Measurements from ENCODE around the gene PHKB. TPM values are rescaled to one million over a fixed set of nuclear protein-coding genes. Genes with fewer than 3 reads are reported as not detected.
"Not testable (repeated sequence)": the region's sequence is repeated elsewhere in the genome, so short reads cannot be mapped to it uniquely, and the experiment has no call there.

The PHKB gene
- total RNA-seq, 1 donor from 2014 or later: 49.6 TPM

DNA sequence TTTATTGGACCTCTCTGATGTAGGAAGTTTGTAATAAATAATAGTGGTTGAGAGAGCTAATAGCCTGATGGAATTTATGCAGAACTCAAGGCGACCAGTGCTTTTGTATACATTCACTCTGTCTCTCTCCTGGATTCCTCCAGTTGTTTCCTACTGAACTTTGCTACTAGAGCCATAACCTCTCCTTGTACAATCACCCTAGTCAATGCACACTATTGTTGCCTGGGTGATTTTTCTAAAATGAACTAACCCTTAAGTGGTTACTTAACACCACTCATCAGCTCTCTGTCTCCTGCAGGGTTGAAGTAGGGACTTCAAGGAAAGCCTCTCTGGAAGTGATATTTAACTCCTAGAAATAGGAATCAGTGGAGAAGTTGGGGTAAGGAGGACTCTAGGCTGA lies 9.7 kb downstream of the PHKB start:
- no peak for FAIRE-seq
- no peak overlapping the region for H3K27ac ChIP-seq (ENCODE audit: low read depth, low read length)
- H3K4me1 Mint-ChIP-seq (ENCODE audit: low read depth, unreplicated experiment): peaks cover 9% of the 10 kb centered on the region

DNA sequence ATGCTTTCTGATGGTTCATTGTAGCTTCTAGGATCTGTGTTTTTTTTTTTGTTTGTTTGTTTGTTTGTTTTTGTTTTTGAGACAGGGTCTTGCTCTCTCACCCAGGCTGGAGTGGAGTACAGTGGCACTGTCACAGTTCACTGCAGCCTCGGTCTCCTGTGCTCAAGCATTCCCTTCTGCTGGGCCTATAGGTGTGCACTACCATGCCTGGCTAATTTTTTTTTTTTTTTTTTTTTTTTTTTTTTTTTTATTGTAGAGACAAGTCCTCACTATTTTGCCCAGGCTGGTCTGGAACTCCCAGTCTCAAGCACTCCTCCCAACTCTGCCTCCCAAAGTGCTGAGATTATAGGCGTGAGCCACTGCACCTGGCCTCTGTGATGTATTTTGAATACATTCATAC lies 11.9 kb downstream of the PHKB start:
- Histone ChIP-seq H4K20me1 (ENCODE audit: insufficient read depth, low read length) (peaks cover 12% of the 10 kb centered on the region), H3K79me2 (ENCODE audit: insufficient read depth, low read length) (peaks cover 22% of the 10 kb centered on the region)
- H3K9me3 ChIP-seq (ENCODE audit: insufficient read depth, low read depth, low read length); H3K4me3 ChIP-seq (ENCODE audit: insufficient read depth, low read depth, low read length); H3K27ac ChIP-seq (ENCODE audit: low read depth, low read length); H3K4me1 Mint-ChIP-seq (ENCODE audit: low read depth, unreplicated experiment); FAIRE-seq; H3K4me1 ChIP-seq (ENCODE audit: insufficient read depth, low read length); H3K27ac Mint-ChIP-seq (ENCODE audit: unreplicated experiment); H2AFZ ChIP-seq (ENCODE audit: low read depth, low read length); H3K4me2 ChIP-seq (ENCODE audit: low read length); H3K9me3 Mint-ChIP-seq (ENCODE audit: unreplicated experiment); H3K36me3 Mint-ChIP-seq (ENCODE audit: low read depth, unreplicated experiment); H3K36me3 ChIP-seq (ENCODE audit: insufficient read depth, low read length); DNase-seq (ENCODE audit: low read depth); H3K4me3 Mint-ChIP-seq (ENCODE audit: unreplicated experiment); H3K27me3 ChIP-seq (ENCODE audit: insufficient read depth, low read length); H3K27me3 Mint-ChIP-seq (ENCODE audit: low read depth, unreplicated experiment); H3K9ac ChIP-seq (ENCODE audit: low read length): not testable (repeated sequence)

More for the DNA sequence above, 9.7 kb downstream of the PHKB start:
- H3K9me3 ChIP-seq (ENCODE audit: insufficient read depth, low read depth, low read length): no peaks in the 10 kb centered on the region
- peaks cover 22% of the 10 kb centered on the region for H3K79me2 ChIP-seq (ENCODE audit: insufficient read depth, low read length)
- Mint-ChIP-seq H3K27ac (ENCODE audit: unreplicated experiment) (no peak overlapping the region), H3K4me3 (ENCODE audit: unreplicated experiment) (no peak overlapping the region), H3K9me3 (ENCODE audit: unreplicated experiment) (no peaks in the 10 kb centered on the region), H3K36me3 (ENCODE audit: low read depth, unreplicated experiment) (no peaks in the 10 kb centered on the region), H3K27me3 (ENCODE audit: low read depth, unreplicated experiment) (no peaks in the 10 kb centered on the region)
- H3K4me1 ChIP-seq (ENCODE audit: insufficient read depth, low read length): no peaks in the 10 kb centered on the region
- H3K4me3 ChIP-seq (ENCODE audit: insufficient read depth, low read depth, low read length): no peak overlapping the region
- no peaks in the 10 kb centered on the region for H3K27me3 ChIP-seq (ENCODE audit: insufficient read depth, low read length)
- no peak overlapping the region for H3K4me2 ChIP-seq (ENCODE audit: low read length)
- H3K36me3 ChIP-seq (ENCODE audit: insufficient read depth, low read length): no peaks in the 10 kb centered on the region
- peaks cover 8% of the 10 kb centered on the region for H4K20me1 ChIP-seq (ENCODE audit: insufficient read depth, low read length)
- H3K9ac ChIP-seq (ENCODE audit: low read length): no peak overlapping the region
- no peak for DNase-seq (ENCODE audit: low read depth)
- no peak overlapping the region for H2AFZ ChIP-seq (ENCODE audit: low read depth, low read length)
- no peak for TF ChIP-seq EZH2 (IDR thresholded peaks at IDR 0.05; ENCODE audit: insufficient read depth, low read length)
- TF ChIP-seq, protein P1, sequence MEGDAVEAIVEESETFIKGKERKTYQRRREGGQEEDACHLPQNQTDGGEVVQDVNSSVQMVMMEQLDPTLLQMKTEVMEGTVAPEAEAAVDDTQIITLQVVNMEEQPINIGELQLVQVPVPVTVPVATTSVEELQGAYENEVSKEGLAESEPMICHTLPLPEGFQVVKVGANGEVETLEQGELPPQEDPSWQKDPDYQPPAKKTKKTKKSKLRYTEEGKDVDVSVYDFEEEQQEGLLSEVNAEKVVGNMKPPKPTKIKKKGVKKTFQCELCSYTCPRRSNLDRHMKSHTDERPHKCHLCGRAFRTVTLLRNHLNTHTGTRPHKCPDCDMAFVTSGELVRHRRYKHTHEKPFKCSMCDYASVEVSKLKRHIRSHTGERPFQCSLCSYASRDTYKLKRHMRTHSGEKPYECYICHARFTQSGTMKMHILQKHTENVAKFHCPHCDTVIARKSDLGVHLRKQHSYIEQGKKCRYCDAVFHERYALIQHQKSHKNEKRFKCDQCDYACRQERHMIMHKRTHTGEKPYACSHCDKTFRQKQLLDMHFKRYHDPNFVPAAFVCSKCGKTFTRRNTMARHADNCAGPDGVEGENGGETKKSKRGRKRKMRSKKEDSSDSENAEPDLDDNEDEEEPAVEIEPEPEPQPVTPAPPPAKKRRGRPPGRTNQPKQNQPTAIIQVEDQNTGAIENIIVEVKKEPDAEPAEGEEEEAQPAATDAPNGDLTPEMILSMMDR (IDR thresholded peaks at IDR 0.05; ENCODE audit: insufficient read depth, low read depth, low read length): no peak

- Mint-ChIP-seq H3K36me3 (ENCODE audit: low read depth, unreplicated experiment) (no peaks in the 10 kb centered on the region), H3K27me3 (ENCODE audit: low read depth, unreplicated experiment) (no peaks in the 10 kb centered on the region), H3K4me1 (ENCODE audit: low read depth, unreplicated experiment) (peaks cover 4% of the 10 kb centered on the region), H3K4me3 (ENCODE audit: unreplicated experiment) (no peak overlapping the region), H3K9me3 (ENCODE audit: unreplicated experiment) (no peaks in the 10 kb centered on the region), H3K27ac (ENCODE audit: unreplicated experiment) (no peak overlapping the region)
- DNase-seq (ENCODE audit: low read depth) (no peak), FAIRE-seq (no peak)
- no peak overlapping the region for H3K9ac ChIP-seq (ENCODE audit: low read length)
- peaks cover 12% of the 10 kb centered on the region for H4K20me1 ChIP-seq (ENCODE audit: insufficient read depth, low read length)
- TF ChIP-seq EZH2 (IDR thresholded peaks at IDR 0.05; ENCODE audit: insufficient read depth, low read length): no peak
- TF ChIP-seq, protein P1 (IDR thresholded peaks at IDR 0.05; ENCODE audit: insufficient read depth, low read depth, low read length): no peak
- H3K4me2 ChIP-seq (ENCODE audit: low read length): no peak overlapping the region
- no peaks in the 10 kb centered on the region for H3K36me3 ChIP-seq (ENCODE audit: insufficient read depth, low read length)
- H3K79me2 ChIP-seq (ENCODE audit: insufficient read depth, low read length): peaks cover 22% of the 10 kb centered on the region
- H3K4me1 ChIP-seq (ENCODE audit: insufficient read depth, low read length): no peaks in the 10 kb centered on the region
- H3K4me3 ChIP-seq (ENCODE audit: insufficient read depth, low read depth, low read length): no peak overlapping the region
- no peaks in the 10 kb centered on the region for H3K27me3 ChIP-seq (ENCODE audit: insufficient read depth, low read length)
- no peak overlapping the region for H3K27ac ChIP-seq (ENCODE audit: low read depth, low read length)
- no peak overlapping the region for H2AFZ ChIP-seq (ENCODE audit: low read depth, low read length)
- no peaks in the 10 kb centered on the region for H3K9me3 ChIP-seq (ENCODE audit: insufficient read depth, low read depth, low read length)
Measured at GRCh38 chr16:47473792-47474191, 12.7 kb downstream of the PHKB start.
